Endothelial cell (in vitro differentiated cells): Measurements from ENCODE around the gene KCNQ1. TPM values are rescaled to one million over a fixed set of nuclear protein-coding genes. Genes with fewer than 3 reads are reported as not detected.
A peak's percentile ranks its signal among the peaks of the same experiment; 100 is the strongest.

Experiments used
- DNase-seq: peaks from one replicate; pipeline ENCODE4 v3.0.0; 2021; ENCODE audit warnings: low spot score
- H3K27ac Mint-ChIP-seq: one replicate; pipeline ENCODE4 v1.8.0; 2021; ENCODE audit warnings: mixed read lengths, inconsistent platforms; ENCODE audit not compliant: unreplicated experiment
- H3K27me3 Mint-ChIP-seq: one replicate; pipeline ENCODE4 v1.8.0; 2021; ENCODE audit warnings: mild to moderate bottlenecking, moderate library complexity, mixed read lengths, inconsistent platforms; ENCODE audit not compliant: unreplicated experiment
- H3K36me3 Mint-ChIP-seq: one replicate; pipeline ENCODE4 v1.8.0; 2021; ENCODE audit warnings: mild to moderate bottlenecking, low read depth, mixed read lengths, inconsistent platforms; ENCODE audit not compliant: unreplicated experiment
- H3K4me1 Mint-ChIP-seq: one replicate; pipeline ENCODE4 v1.8.0; 2021; ENCODE audit warnings: mild to moderate bottlenecking, mixed read lengths, inconsistent platforms; ENCODE audit not compliant: unreplicated experiment
- H3K4me3 Mint-ChIP-seq: one replicate; pipeline ENCODE4 v1.8.0; 2021; ENCODE audit warnings: mild to moderate bottlenecking, mixed read lengths, inconsistent platforms; ENCODE audit not compliant: unreplicated experiment
- H3K9me3 Mint-ChIP-seq: one replicate; pipeline ENCODE4 v1.8.0; 2021; ENCODE audit warnings: mixed read lengths, inconsistent platforms; ENCODE audit not compliant: unreplicated experiment
- CTCF ChIP-seq: fragments of 200-600 bp; sonication (generic); IDR thresholded peaks from one replicate; pipeline ENCODE4 v1.5.0; 2021; ENCODE audit warnings: antibody characterized with exemption; ENCODE audit not compliant: unreplicated experiment
- total RNA-seq: library from RNA; stranded (reverse); fragmentation: NEBNext Ultra II Directional; extraction: Animal tissue kit (Norgen Biotek cat#: 25700); gene quantifications from one replicate; pipeline ENCODE4 v1.2.1, GENCODE V29; 2021; ENCODE audit not compliant: unreplicated experiment

The KCNQ1 gene
- total RNA-seq, 1 donor from 2014 or later = 35.3 TPM

GRCh38 chr11:2515401-2516275, 70.8 kb downstream of the KCNQ1 start:
- Mint-ChIP-seq H3K9me3 (no peaks in the 10 kb centered on the region), H3K27me3 (peaks cover 3% of the 10 kb centered on the region), H3K27ac (no peak overlapping the region), H3K4me3 (no peak overlapping the region), H3K36me3 (no peaks in the 10 kb centered on the region), H3K4me1 (peaks cover 12% of the 10 kb centered on the region)
- peak; percentile 2 for DNase-seq
- no peak for TF ChIP-seq CTCF

GRCh38 chr11:2516276-2517015, 71.6 kb downstream of the KCNQ1 start:
- peaks cover 5% of the 10 kb centered on the region for H3K27me3 Mint-ChIP-seq
- no peak for DNase-seq
- TF ChIP-seq CTCF = no peak
- H3K4me3 Mint-ChIP-seq = no peak overlapping the region
- no peak overlapping the region for H3K27ac Mint-ChIP-seq
- H3K4me1 Mint-ChIP-seq = peaks cover 5% of the 10 kb centered on the region
- no peaks in the 10 kb centered on the region for H3K36me3 Mint-ChIP-seq
- no peaks in the 10 kb centered on the region for H3K9me3 Mint-ChIP-seq

GRCh38 chr11:2517016-2517385, 72.2 kb downstream of the KCNQ1 start:
- Mint-ChIP-seq H3K9me3 (no peaks in the 10 kb centered on the region), H3K4me3 (no peak overlapping the region), H3K27ac (no peak overlapping the region), H3K36me3 (no peaks in the 10 kb centered on the region), H3K27me3 (peaks cover 5% of the 10 kb centered on the region), H3K4me1 (no peaks in the 10 kb centered on the region)
- no peak for TF ChIP-seq CTCF
- DNase-seq = peak; percentile 2

- Mint-ChIP-seq H3K27ac (no peak overlapping the region), H3K36me3 (no peaks in the 10 kb centered on the region), H3K9me3 (no peaks in the 10 kb centered on the region), H3K27me3 (peaks cover 5% of the 10 kb centered on the region), H3K4me1 (no peaks in the 10 kb centered on the region), H3K4me3 (no peak overlapping the region)
- peak; percentile 2 for DNase-seq
- TF ChIP-seq CTCF = no peak
These were observed 72.7 kb downstream of the KCNQ1 start for GRCh38 chr11:2517386-2518064.
